Effector CD8-positive, alpha-beta T cell (primary cell): ENCODE data around the gene RPL27.
A peak's percentile ranks its signal among the peaks of the same experiment; 100 is the strongest.
"Not testable (repeated sequence)": the region's sequence is repeated elsewhere in the genome, so short reads cannot be mapped to it uniquely, and the experiment has no call there.

Experiments
- DNase-seq: peaks from one replicate; lab custom pipeline; 2025; lab: John Stamatoyannopoulos, UW

The RPL27 gene

DNA sequence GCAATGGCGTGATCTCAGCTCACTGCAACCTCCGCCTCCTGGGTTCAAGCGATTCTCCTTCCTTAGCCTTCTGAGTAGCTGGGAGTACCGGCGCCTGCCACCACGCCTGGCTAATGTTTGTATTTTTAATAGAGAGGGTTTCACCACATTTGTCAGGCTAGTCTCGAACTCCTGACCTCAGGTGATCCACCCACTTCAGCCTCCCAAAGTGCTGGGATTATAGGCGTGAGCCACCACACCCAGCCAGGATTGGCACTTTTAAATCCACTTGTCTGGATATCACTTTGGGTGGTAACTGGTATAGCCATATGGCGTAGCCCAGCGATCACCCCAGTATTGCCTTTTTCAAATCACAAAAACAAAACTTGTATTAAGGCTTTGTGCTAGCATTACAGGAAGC is 4.3 kb upstream of the RPL27 start:
- not testable (repeated sequence) for DNase-seq

DNA sequence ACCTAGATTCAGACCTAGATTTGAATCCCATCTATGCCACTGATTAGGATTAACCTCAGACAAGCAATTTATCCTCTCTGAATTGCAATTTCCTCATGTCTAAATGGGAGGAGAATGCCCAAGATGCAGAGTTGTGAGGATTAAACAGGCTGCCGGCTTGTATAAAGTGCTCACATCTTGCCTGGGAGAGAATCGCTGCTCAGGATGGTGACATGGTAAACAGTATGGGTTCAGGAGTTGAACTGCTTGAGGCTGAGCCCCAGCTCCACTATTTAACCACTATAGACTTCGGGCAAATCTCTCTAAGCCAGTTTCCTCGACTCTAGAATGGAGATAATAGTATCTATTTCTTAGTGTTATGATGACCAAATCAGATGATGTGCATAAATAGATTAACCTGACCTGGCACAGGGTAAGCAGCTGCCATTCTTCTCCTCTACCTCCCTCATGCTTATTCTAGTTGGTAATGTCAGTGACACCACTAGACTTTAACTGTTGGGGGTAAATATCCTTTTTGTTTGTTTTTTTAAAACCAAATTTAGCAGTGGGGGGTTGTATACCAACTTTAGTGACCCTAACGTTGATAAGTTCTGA is 732 bp upstream of the RPL27 start:
- no peak for DNase-seq

DNA sequence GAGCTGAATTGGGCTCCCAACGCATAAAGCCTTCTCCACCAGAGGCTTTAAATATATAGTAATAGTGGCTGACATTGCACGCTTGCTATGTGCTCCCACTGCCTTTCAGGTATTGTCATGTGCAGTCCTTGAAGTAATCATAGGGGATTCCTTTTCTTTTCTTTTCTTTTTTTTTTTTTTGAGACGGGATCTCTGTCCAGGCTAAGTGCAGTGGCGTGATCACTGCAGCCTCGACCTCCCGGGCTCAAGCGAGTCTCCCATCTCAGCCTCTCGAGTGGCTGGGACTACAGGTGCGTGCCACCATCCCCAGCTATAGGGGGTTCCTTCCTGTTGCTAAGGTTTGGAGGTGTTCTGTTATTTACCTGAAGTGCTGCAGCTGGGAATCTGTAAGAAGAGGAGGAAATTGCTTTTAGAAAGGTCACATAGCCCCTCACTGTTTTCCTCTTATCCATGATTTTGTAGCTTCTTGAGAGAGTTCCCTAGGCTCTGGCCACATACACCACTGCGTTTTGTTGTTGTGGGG is 845 bp downstream of the RPL27 start:
- no peak for DNase-seq

DNA sequence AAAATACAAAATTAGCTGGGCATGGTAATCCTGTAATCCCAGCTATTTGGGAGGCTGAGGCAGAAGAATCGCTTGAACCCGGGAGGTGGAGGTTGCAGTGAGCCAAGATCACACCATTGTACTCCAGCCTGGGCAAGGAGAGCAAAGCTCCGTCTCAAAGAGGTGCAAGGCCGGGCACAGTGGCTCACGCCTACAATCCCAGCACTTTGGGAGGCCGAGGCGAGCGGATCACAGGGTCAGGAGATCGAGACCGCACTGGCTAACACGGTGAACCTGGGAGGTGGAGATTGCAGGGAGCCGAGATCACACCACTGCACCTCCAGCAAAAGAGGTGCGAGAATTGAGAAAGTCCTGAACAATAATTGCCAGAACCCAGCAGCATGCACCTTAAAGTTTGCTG is 2.7 kb downstream of the RPL27 start:
- not testable (repeated sequence) for DNase-seq

DNA sequence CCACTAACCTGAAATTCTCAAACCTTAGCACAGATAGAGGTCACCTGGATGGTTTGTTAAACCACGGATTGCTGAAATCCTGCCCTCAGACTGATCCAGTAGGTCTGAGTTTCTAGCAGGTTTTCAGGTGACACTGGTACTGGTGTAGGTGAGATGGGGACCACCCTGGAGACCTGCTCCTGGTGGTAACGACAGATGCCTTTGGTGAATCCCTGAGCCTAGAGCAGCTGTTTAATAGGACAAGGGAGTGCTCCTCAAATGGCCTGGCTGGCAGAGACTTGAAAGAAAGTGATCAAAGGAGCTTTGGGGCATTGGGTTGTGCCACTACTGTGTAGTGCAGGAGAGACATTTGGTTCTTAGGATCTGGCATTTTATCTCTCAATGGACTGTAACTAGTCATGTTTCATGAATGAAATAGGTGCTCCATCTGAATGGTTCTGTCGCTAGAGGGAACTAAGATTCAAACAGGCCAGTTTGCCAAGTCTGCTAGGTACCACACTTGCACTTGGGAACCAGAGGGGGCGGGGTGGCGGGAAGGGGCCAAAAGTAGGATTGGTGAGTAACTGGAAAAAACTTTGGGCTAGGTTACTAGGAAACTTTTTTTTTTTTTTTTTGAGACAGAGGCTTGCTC is 5.4 kb downstream of the RPL27 start:
- no peak for DNase-seq

DNA sequence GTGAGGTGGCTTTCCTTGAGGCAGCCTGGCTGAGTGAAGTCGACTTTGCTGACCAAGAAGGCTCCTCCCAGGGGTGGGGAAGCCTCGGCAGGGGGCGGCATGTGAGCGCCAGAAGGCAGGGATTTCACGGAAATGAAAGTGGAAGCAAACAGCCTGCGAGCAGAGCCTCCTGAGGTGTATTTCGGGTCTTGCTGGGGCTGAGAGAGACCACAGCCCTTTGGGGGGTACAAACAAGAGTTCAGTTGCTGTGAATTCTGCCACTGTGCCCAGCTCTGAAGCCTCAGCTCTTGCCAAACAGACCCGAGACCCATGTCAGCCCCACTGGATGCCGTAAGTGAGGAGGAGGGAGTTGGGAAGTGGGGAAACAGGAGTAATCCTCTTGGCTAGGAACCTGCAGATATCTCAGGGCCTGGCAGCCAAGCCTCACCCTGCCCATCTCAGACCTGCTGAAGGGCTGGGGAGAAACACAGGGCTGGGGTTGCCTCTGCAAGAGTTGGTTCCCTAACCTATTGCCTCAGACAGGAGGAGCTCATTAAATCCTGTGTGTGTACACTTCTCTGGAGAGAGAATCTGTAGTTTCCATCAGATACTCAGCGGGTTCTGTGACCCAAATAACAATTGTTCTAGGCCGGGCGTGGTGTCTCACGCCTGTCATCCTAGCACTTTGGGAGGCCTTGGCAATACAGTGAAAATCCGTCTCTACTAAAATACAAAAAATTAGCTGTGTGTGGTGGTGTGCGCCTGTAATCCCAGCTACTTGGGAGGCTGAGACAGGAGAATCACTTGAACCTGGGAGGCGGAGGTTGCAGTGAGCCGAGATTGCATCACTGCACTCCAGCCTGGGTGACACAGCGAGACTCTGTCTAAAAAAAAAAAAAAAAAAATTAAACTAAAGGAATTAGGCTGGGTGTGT is 8.7 kb downstream of the RPL27 start, which contains the start of gene IFI35:
IFI35 (plus strand) TSS at position 146 of the 913 bp plus-strand sequence; CDS start at position 310, 164 bp downstream.
- DNase-seq = peak; percentile 71

DNA sequence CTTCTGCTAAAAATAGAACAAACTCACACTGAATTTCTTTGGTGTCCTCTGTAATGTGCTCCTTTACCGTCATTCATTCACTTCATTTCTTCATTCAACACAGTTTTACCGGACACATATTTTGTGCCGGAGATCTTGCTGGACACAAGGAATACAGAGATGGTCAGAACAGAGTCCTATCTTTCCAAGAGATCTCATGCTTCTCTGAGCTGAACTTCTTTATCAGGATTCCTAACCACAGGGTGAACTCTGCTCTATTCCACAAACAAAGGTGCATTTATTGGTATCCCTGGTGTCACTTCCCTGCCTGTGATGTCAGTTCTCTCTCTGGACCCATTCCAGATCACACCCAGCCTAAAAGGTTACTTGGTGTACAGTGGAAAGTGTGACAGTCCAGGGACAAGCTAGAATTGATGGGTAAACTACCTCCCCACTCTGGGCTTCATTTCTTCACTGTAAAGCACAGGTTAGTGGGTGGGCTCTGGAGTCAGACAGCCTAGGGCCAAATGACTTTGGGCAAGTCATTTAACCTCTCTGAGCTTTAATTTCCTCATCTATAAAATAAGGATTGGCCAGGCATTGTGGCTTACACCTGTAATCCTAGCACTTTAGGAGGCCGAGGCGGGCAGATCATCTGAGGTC is 12.6 kb downstream of the RPL27 start:
- no peak for DNase-seq

DNA sequence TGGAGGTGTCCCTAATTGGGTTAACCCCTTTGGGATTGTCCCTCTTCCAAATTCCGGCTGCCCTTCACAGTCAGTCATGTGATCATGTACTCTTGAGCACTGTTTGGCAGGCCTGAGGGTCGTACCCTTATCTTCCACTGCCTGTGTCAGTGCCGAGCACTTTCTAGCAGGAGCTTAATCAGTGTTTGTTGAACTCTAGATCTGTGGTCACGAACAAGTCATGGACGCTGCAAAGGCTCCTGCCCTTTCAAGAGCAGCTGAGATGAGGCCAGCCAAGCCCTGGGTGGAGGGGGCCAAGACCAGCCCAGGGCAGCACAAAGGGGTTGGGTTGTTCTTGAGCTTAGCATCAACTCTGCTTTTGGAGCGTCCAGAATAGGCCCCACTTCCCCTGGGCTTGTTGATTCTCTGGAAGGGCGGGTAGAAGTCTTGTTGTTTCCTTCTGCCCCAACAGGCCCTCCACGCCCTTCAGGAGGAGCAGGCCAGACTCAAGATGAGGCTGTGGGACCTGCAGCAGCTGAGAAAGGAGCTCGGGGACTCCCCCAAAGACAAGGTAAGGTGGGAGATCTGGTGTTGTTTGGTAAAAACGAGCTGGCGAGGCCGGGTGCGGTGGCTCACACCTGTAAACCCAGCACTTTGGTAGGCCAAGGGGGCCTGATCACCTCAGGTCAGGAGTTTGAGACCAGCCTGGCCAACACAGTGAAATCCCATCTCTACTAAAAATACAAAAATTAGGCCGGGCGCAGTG is 13.7 kb downstream of the RPL27 start:
- DNase-seq = no peak

DNA sequence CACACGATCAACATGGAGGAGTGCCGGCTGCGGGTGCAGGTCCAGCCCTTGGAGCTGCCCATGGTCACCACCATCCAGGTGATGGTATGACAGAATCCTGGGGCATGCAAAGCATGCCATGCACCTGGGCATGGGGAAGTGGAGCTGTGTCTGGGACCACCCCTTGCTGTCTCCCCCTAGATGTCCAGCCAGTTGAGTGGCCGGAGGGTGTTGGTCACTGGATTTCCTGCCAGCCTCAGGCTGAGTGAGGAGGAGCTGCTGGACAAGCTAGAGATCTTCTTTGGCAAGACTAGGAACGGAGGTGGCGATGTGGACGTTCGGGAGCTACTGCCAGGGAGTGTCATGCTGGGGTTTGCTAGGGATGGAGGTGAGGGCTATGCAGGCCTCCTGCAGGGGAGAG is 15.1 kb downstream of the RPL27 start:
- no peak for DNase-seq

DNA sequence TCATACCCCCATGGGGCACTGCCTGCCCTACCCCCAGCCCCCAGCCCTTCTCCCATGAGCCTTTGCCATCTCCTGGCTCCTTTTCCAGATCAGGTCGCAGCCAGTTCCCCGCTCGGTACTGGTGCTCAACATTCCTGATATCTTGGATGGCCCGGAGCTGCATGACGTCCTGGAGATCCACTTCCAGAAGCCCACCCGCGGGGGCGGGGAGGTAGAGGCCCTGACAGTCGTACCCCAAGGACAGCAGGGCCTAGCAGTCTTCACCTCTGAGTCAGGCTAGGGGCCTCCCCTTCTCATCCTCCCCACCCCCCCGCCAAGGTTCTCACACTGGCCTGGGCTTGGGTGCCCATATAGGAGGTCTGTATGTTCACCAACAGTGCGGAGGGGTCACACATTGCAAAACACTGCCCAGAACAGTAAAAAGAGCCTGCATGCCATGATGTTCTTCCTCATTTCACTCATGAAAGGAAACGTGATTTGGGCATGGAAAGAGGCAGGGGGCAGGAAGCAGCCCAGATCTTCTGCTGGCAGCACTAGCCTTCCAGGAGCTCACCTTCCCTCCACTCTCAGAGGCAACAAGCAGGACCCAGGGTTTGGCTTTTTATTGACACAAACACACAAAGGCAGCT is 15.9 kb downstream of the RPL27 start:
- DNase-seq = no peak

DNA sequence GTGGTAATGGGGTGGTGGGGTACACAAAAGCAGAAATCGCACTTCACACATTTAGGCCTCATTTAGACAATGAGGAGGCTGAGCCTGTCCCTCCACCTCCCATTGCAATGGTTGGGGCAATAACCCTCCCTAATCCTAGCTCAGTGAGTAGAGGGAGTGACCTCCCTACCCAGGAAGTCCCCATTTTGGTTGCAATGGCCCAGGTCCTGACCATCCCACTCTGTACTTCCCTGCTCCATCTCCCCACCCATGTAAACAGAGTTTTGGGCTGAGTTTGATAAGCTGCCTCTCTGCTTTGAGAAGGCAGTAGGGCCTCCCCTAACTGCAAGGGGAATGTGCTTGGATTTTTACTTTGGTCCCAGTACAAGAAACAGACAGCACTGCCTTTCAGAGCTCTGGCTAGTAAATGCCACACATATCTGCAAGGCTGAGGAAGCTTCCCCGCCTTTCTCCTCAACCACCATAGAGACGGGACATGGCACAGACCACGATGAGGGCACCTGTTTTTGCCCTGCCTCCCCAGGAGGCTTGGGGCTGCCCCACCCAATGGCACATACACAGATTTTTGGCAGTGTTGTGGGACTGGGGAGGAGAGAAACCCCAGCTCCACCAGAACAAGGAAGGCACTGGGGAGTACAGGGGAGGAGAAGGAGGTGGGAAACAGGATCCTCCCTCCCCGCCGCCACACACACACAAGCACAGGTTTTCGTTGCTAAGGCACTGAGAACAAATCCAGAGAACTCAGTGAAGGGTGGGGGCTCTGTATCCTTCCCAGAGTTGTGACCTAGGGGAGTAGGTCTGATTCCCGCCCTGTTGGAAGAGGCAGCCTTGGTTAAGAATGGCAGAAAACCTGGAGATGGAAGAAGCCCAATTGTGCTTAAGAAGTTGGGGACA is 16.7 kb downstream of the RPL27 start:
- no peak for DNase-seq

DNA sequence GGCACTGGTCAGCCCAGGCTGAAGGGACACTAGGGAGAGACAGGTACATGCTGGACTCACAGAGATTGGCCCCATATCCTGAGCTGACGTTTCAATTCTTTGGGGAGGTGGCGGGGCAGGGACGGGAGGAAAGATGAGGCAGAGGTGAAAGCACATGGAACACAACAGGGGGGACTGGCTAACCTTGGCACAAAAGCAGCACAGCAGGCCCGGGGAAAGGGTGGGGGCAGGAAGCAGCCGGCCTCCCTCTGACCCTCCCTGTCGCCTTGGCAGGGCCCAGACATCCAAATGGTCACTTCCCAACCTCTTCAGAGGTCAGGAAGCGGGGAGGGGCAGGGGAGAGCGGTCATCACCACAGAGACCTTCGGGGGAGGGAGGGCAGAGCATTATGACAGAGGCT is 17.4 kb downstream of the RPL27 start:
- DNase-seq = no peak

DNA sequence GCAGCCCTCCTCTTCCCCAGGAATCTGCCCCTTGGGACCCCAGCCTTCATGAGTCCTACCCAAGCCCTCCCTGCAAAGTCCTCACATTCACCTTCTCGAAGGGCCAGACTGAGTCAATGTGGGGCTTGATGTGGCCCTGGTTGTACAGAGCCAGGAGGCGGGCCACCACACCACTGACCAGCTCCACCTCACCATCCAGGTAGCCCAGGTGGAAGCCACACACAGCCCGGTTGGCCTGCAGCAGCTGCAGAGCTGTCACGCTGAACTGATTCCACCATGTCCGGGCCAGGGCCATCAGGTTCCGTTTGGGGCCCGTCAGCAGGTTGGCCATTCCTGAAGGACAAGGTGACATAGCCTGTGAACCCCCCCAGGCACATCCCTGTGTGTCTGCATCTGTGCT is 18.0 kb downstream of the RPL27 start:
- no peak for DNase-seq

DNA sequence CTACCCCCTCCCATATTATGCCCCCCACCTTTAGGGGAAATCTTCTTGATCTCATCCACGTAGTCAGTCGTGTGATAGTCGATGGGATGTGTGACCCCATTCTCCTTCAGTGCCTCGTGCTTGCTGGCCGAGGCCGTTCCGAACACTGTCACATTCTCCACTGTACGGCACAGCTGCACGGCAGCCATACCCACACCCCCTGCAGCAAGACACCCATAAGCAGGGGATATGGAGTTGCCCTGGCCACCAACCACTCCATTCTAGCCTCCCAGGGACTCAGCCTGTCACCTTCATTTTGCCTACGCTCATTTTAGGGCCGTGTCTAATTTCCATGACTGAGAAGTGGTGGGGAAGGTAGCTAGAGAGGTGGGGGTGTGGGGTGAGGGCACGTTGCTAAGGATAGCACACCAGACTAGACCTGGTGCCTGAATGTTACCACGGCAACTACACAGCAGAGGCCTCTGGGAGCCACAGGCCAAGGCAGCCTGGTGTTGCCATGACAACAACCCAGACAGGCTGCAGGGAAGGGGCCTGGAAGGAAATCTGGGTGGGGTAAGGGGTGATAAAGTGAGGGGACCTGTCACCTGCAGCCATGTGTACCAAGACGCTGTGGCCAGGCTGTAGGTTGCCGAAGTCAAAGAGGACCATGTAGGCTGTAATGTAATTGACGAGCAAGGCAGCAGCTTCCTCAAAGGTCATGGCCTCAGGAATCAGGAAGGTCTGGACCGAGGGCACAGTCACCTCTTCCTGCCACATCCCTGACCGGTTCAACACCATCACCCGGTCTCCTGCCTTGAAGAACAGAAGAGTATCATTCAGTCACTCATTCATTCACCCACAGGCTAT is 20.0 kb downstream of the RPL27 start:
- no peak for DNase-seq

DNA sequence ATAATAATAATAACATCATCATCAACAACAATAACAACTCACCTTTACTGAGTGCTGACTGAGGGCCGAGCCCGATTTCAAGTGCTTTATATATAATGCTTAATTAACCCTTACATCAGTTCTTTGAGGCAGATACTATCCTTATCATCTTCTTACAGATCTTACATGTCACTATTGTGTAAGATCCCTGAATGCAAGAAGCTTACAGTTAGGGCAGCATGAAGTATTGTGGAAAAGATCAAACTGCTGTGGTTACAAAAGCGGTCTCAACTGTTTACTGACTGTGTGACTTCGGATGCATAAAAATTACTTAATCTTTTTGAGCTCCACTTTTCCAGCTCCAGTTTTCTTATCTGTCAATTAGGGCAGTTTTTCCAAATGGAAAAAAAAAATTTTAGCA is 20.7 kb downstream of the RPL27 start:
- DNase-seq = no peak

DNA sequence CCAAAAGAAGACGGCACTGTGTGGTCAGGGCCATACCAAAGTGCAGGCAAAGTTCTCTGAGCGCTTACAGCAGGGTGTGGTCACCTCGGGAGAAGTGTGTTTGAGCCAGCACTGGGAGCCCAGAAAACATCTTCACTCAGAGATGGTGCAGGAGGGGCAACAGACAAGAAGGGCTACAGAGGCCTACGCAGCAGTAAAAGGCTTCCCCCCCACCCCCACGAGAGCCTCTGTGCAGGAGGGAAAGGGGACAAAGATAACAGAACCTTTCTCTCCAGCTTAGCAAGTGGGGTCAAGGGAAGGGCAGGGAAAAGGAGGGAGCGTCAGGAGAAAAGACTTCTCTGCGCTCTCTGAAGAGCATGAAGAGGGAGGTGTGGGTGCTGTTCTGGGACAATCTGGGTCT is 21.2 kb downstream of the RPL27 start:
- no peak for DNase-seq

DNA sequence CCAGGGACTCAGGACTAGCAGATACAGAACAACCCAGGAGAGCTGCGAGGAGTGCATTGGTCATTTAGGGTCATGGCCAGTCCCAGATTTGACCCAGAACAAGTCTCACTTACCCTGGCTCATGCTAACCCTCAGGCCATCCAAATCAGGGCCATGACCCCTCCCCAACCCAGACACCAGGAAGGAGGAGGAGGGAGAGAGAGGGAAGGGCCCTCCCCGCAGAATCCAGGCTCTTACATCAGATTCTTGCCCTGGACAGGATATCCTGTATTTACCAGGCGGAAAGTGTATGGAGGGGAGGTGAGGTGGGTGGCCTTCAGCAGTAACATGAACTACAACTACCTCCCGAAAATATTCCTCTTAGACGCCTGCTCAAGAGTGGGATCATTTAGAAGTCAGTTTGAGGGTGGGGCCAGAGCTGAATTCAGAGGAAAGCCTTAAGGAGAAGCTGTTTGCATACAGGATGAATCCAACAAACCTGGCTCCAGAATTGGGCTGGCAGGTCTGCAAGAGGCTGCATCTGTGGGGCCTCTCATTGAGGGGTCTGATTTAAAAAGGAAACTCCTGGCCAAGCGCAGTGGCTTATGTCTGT is 21.9 kb downstream of the RPL27 start:
- no peak for DNase-seq
